GM19240 (cell line): Measurements from ENCODE around the gene CNP.
"Not testable (repeated sequence)": the region's sequence is repeated elsewhere in the genome, so short reads cannot be mapped to it uniquely, and the experiment has no call there.

ENCODE experiments used
- DNase-seq: peaks from one replicate; pipeline ENCODE4 v3.0.0; 2011; ENCODE audit warnings: low spot score; ENCODE audit not compliant: insufficient read length

The CNP gene

GRCh38 chr17:42002175-42002791 lies 35.7 kb downstream of the CNP start:
- DNase-seq = no peak

GRCh38 chr17:42002792-42003301 lies 36.3 kb downstream of the CNP start:
- DNase-seq = no peak

- DNase-seq = no peak
Observed at GRCh38 chr17:42005166-42005565, 38.6 kb downstream of the CNP start.

- no peak for DNase-seq
Observed at GRCh38 chr17:42009170-42009569, 42.6 kb downstream of the CNP start.

GRCh38 chr17:42010266-42010680 lies 43.7 kb downstream of the CNP start:
- not testable (repeated sequence) for DNase-seq

- DNase-seq = no peak
Observed at GRCh38 chr17:42010898-42011516, 44.4 kb downstream of the CNP start.

GRCh38 chr17:42012363-42012762 lies 45.8 kb downstream of the CNP start:
- DNase-seq = not testable (repeated sequence)

GRCh38 chr17:42013740-42014139 lies 47.1 kb downstream of the CNP start:
- not testable (repeated sequence) for DNase-seq

GRCh38 chr17:42016411-42016831 lies 49.8 kb downstream of the CNP start:
- no peak for DNase-seq

- peak; percentile 90 for DNase-seq
Observed at GRCh38 chr17:42016941-42017865, 50.6 kb downstream of the CNP start, which contains the start of gene DNAJC7. DNAJC7 (minus strand) TSS chr17:42017439; CDS start chr17:42017416, 23 bp downstream.

- DNase-seq = no peak
Observed at GRCh38 chr17:42017866-42018200, 51.2 kb downstream of the CNP start.

GRCh38 chr17:42018339-42018738 lies 51.7 kb downstream of the CNP start:
- no peak for DNase-seq

- DNase-seq = no peak
Observed at GRCh38 chr17:42018988-42019387, 52.4 kb downstream of the CNP start.

- DNase-seq = peak; percentile 84
Observed at GRCh38 chr17:42019509-42020404, 53.2 kb downstream of the CNP start, which contains the start of gene NKIRAS2. NKIRAS2 (plus strand) TSS chr17:42020090; CDS start chr17:42021578, 1,488 bp downstream.

- DNase-seq = not testable (repeated sequence)
Observed at GRCh38 chr17:42020845-42021244, 54.2 kb downstream of the CNP start.

GRCh38 chr17:42023524-42024349 lies 57.1 kb downstream of the CNP start:
- DNase-seq = no peak

- no peak for DNase-seq
Observed at GRCh38 chr17:42025191-42025579, 58.6 kb downstream of the CNP start.

- DNase-seq = no peak
Observed at GRCh38 chr17:42025936-42026335, 59.3 kb downstream of the CNP start.

- DNase-seq = no peak
Observed at GRCh38 chr17:42026857-42027589, 60.4 kb downstream of the CNP start.
